ENCODE measurements around the gene M1AP.

The M1AP gene

DNA sequence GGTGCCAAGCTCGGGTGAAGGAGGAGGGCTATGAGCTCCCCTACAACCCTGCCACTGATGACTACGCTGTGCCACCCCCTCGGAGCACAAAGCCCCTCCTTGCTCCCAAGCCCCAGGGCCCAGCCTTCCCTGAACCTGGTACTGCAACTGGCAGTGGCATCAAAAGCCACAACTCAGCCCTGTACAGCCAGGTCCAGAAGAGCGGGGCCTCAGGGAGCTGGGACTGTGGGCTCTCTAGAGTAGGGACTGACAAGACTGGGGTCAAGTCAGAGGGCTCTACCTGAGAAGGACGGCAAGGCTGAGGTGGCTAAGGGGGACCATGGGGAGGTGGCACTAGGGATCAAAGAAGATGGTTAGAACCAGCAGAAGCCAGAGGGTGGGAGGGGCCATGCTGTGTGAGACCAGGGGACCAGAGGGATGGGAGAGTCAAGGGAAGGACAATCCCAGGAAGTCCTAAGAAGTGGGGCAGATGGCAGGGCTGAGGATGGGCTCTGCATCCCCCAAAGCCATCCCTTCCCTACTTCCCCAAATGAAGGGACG, 91.2 kb downstream of the M1AP start:
- DNase-seq (ENCODE audit: extremely low read depth, low read depth): no peak
- TF ChIP-seq, protein P1, sequence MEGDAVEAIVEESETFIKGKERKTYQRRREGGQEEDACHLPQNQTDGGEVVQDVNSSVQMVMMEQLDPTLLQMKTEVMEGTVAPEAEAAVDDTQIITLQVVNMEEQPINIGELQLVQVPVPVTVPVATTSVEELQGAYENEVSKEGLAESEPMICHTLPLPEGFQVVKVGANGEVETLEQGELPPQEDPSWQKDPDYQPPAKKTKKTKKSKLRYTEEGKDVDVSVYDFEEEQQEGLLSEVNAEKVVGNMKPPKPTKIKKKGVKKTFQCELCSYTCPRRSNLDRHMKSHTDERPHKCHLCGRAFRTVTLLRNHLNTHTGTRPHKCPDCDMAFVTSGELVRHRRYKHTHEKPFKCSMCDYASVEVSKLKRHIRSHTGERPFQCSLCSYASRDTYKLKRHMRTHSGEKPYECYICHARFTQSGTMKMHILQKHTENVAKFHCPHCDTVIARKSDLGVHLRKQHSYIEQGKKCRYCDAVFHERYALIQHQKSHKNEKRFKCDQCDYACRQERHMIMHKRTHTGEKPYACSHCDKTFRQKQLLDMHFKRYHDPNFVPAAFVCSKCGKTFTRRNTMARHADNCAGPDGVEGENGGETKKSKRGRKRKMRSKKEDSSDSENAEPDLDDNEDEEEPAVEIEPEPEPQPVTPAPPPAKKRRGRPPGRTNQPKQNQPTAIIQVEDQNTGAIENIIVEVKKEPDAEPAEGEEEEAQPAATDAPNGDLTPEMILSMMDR (IDR thresholded peaks at IDR 0.05; ENCODE audit: low read depth, low read length): no peak

DNA sequence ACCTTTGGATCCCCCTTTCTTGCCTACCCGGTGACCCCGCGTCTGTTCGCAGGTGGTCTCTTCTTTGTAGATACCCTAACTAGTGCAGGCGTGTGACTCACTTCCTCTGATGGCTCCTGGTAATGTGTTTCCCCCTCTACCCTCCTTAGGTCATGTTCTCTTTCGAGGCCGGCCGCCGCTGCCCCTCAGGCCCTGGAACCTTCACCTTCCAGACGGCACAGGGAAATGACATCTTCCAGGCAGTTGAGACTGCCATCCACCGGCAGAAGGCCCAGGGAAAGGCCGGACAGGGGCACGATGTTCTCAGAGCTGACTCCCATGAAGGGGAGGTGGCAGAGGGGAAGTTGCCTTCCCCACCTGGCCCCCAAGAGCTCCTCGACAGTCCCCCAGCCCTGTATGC, 92.0 kb downstream of the M1AP start:
- TF ChIP-seq, protein P1 (IDR thresholded peaks at IDR 0.05; ENCODE audit: low read depth, low read length): no peak
- no peak for DNase-seq (ENCODE audit: extremely low read depth, low read depth)

DNA sequence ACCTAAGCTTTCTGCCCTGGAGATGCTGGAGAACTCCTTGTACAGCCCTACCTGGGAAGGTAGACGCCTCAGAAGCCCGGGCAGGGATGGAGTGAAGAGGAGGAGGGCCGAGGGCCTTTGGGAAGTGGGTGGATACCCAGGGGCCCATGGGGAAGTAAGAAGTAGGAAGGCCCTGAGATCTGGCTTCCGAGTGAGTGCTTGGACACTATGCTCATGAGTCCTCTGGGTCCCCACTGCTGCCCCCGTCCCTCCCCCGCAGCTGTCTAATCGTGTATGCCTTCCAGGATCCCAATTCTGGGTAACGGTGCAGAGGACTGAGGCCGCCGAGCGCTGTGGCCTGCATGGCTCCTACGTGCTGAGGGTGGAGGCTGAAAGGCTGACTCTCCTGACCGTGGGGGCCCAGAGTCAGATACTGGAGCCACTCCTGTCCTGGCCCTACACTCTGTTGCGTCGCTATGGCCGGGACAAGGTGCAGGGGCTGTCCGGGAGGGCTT, 92.5 kb downstream of the M1AP start:
- no peak for DNase-seq (ENCODE audit: extremely low read depth, low read depth)
- TF ChIP-seq, protein P1 (IDR thresholded peaks at IDR 0.05; ENCODE audit: low read depth, low read length): no peak

DNA sequence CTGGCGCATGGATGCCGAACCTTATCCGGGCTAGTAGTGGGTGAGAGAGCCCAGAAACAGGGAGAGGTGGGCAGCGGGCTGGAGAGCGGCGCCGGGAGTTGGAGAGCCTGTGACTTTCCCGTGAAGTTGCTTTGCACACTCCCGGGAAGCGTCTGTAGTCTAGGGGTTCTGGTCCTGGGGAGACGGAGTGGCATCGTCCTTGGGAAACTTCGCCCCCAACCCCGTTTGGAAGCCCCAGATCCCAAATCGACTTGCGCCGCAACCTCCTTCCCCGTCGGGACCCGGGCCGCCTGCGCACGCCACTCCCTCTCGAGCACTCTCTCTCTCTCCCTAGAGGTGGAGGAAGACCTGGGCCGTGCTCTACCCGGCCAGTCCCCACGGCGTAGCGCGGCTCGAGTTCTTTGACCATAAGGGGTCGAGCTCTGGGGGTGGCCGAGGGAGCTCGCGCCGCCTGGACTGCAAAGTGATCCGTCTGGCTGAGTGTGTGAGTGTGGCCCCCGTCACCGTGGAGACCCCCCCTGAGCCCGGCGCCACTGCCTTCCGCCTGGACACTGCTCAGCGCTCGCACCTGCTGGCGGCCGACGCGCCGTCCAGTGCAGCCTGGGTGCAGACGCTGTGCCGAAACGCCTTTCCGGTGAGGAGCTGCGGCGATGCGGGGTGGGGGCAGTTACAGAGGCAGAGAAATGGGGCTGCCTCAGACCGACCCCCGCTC, 93.2 kb downstream of the M1AP start:
- DNase-seq (ENCODE audit: extremely low read depth, low read depth): no peak
- TF ChIP-seq, protein P1 (IDR thresholded peaks at IDR 0.05; ENCODE audit: low read depth, low read length): no peak

DNA sequence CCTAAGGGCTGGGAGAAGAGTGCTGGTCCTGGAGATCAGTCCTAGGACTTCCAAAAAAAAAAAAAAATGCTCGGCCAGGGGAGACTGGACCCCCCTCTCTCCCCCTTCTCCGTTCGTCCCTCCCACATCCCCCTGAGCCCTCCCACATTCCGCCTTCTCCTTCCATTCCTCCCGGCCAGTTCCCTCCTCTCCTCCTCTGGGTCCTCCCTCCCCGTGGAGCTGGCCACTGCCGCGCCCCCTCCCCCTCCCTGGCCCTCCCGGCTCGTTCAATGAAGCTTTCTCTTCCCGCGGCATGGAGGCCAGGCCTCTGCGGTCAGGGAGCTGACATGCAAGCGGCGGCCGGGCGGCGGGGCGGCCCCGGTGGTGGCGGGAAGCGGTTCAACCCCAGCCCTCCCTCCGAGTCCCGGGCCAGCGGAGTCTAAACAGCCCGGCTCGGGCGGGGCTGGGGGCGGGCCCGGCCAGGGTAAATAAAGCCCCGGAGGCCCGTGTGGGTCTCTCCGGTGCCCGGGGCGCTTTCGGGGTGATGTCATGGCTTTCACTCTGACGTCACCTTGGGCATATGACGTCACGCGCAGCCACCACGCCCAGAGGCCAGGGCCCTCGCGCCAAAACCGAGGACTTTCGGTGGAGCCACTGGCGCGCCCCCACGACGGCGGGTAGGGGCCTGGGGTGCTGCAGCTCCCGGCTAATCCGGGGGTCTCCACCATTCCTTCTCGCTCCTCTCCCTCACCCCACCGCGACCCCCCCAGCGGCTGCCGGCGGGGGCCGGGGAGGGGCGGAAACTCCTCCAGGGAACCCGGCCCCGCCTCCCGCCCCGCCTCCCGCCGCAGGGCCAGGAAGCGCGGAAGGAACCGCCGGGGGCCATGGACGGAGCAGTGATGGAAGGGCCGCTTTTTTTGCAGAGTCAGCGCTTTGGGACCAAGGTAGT, 94.0 kb downstream of the M1AP start, which contains the start of the genes DOK1 and LOXL3:
Gene DOK1 (plus strand): TSS at position 829 of the 928 bp plus-strand sequence. CDS start 35 bp downstream, at position 864.
Gene LOXL3 (minus strand): TSS at position 51 of the 928 bp plus-strand sequence. CDS start 1,308 bp downstream, outside the sequence.
- DNase-seq (ENCODE audit: extremely low read depth, low read depth): peak; percentile 85
- TF ChIP-seq, protein P1 (IDR thresholded peaks at IDR 0.05; ENCODE audit: low read depth, low read length): no peak

DNA sequence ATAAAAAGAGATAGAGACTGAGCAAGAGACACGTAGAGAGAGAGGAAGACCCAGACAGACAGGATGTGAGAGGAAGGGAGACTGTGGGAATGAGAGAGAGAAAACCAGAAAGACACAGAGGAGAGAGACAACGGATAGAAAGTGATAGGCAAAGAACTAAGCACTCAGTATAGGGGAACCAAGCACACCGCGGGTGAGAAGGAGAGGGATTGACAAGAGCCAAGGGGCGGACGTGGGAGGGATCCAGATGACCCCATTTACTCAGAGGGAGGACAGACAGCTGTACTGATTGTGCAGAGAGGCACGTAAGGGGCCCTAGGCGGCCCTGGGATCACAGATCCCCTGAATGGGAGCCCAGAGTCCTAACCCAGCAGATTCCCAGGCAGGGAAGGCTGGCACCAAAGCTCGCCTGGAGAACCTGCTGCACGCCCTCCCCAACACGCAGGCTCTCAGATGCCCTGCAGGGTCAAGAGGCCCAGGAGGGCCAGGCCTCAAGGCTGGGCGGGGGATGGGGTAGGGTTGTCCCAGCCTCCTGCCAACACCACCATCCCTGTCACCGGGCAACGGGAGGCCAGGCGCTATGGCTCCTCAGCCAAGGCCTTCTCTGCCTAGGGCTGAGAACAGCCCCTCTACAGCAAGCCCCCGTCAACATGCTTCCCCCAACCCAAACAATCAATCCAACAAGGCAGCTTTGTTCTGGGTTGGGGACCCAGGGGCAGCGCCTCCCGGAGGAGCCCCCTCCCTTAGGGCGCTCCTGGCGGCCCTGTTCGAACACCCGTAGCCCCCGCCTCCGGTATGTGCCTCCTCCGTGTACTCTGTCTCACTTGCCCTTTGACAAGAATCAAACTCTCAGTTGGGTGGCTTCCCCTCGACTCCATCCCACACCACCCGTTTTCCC, 95.0 kb downstream of the M1AP start:
- TF ChIP-seq, protein P1 (IDR thresholded peaks at IDR 0.05; ENCODE audit: low read depth, low read length): no peak
- no peak for DNase-seq (ENCODE audit: extremely low read depth, low read depth)

Data from AG09319 (cell line).